Measurements from ENCODE around the gene PLPP4.

The PLPP4 gene

DNA sequence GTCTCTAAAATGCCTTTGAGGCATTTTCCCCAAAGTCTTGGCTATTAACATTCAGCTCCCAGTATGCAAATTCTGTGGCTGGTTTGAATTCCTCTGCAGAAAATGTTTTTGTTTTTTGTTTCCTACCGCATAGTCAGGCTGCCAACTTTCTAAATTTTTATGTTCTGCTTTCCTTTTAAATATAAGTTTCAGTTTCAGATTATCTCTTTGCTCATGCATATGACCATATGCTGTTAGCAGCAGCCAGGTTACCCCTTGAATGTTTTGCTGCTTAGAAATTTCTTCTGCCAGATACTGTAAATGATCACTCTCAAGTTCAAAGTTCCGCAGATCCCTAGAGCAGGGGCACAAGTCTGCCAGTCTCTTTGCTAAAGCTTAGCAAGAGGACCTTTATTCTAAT, 96.9 kb downstream of the PLPP4 start:
- in situ Hi-C loops (cut with HindIII; ENCODE audit: low pct_ligation_motif_present, low sequenced_read_pairs), result no loop called here
- no peak overlapping the region for H3K27ac ChIP-seq
- DNase-seq, result no peak
- no peaks in the 10 kb centered on the region for H3K27me3 ChIP-seq (replicated peaks)
- H3K36me3 ChIP-seq (replicated peaks), result no peaks in the 10 kb centered on the region
- TF ChIP-seq, protein P1, sequence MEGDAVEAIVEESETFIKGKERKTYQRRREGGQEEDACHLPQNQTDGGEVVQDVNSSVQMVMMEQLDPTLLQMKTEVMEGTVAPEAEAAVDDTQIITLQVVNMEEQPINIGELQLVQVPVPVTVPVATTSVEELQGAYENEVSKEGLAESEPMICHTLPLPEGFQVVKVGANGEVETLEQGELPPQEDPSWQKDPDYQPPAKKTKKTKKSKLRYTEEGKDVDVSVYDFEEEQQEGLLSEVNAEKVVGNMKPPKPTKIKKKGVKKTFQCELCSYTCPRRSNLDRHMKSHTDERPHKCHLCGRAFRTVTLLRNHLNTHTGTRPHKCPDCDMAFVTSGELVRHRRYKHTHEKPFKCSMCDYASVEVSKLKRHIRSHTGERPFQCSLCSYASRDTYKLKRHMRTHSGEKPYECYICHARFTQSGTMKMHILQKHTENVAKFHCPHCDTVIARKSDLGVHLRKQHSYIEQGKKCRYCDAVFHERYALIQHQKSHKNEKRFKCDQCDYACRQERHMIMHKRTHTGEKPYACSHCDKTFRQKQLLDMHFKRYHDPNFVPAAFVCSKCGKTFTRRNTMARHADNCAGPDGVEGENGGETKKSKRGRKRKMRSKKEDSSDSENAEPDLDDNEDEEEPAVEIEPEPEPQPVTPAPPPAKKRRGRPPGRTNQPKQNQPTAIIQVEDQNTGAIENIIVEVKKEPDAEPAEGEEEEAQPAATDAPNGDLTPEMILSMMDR (IDR thresholded peaks at IDR 0.05; ENCODE audit: low read depth, low read length, missing control alignments), result no peak
- no peak overlapping the region for H3K4me3 ChIP-seq (ENCODE audit: low read depth, low read length)

DNA sequence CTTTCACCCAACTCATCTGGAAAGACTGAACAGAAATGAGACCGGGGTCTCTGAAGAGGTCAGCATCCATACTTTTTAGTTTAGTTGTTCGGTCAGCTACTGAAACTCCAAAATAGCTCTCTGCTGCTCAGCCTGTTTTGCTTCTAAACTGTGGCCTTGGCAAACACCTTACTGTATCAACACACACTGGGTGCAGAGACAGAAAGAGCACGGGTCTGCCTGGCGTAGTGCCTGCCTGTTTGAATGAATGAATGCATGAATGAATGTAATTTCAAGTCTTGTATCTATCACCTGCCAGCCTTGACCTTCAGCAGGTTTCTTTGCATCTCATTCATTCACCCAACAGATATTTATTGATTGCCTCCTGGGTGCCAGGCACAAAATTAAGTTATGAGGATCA, 98.4 kb downstream of the PLPP4 start:
- Histone ChIP-seq H3K27ac (no peak overlapping the region), H3K27me3 (replicated peaks) (no peaks in the 10 kb centered on the region), H3K36me3 (replicated peaks) (no peaks in the 10 kb centered on the region), H3K4me3 (ENCODE audit: low read depth, low read length) (no peak overlapping the region)
- no peak for DNase-seq
- in situ Hi-C loops (cut with HindIII; ENCODE audit: low pct_ligation_motif_present, low sequenced_read_pairs), result no loop called here
- TF ChIP-seq, protein P1 (IDR thresholded peaks at IDR 0.05; ENCODE audit: low read depth, low read length, missing control alignments), result no peak

DNA sequence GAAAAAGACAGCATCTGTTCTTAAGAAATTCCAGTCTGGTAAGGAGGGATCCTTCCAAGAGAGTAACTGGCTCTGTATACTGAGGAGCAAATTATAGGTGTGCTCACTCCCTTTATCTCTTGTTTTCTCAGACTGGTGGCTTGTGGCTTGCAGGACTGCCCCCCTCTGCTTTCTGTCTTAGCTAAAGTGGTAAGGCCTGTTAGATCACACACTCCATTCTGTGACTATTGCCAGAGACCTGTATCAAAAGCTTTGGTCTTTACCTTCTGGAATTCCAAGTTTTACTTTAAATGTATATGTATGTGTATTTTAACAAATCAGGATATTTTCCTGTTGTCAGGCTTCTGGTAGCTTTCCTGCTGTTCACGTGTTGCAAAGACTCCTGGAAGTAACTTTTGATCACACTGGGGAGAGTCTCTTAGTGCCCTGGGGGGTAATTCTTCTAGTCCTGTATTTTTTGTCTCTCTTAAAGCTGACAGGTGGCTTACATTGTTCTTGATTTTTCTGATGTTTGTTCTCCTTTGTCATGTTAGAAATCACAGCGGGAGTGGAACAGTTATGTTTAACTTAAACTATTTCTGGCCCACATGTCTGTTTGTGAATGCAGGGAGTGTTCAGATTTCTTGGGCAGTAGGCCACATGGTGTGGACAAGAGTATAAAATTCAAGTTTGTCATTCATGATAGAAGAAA, 99.0 kb downstream of the PLPP4 start:
- TF ChIP-seq, protein P1 (IDR thresholded peaks at IDR 0.05; ENCODE audit: low read depth, low read length, missing control alignments), result no peak
- no peak overlapping the region for H3K27ac ChIP-seq
- DNase-seq, result no peak
- H3K36me3 ChIP-seq (replicated peaks), result no peaks in the 10 kb centered on the region
- no peaks in the 10 kb centered on the region for H3K27me3 ChIP-seq (replicated peaks)
- H3K4me3 ChIP-seq (ENCODE audit: low read depth, low read length), result no peak overlapping the region
- in situ Hi-C loops (cut with HindIII; ENCODE audit: low pct_ligation_motif_present, low sequenced_read_pairs), result no loop called here

DNA sequence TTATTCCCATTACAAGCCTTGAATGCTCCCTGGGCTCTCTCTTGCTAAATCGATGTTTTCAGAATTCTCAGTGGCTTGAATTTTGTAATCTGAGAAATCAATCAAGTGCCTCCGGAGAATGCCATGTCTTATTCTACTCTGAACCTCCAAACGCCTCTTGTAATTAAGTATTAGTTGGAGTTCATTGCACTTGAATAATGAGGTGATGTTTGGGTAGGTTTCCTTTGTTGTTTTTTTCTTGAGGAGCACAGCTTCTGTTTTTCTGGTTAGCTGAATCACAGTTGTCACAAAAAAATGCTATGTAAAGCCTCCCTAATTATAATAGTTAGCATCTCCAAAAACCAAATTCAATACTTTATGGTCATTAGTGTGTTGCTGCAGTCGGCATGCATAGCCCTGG, 100.3 kb downstream of the PLPP4 start:
- TF ChIP-seq, protein P1 (IDR thresholded peaks at IDR 0.05; ENCODE audit: low read depth, low read length, missing control alignments), result no peak
- no peak overlapping the region for H3K27ac ChIP-seq
- H3K4me3 ChIP-seq (ENCODE audit: low read depth, low read length), result no peak overlapping the region
- in situ Hi-C loops (cut with HindIII; ENCODE audit: low pct_ligation_motif_present, low sequenced_read_pairs), result no loop called here
- H3K27me3 ChIP-seq (replicated peaks), result no peaks in the 10 kb centered on the region
- no peaks in the 10 kb centered on the region for H3K36me3 ChIP-seq (replicated peaks)
- no peak for DNase-seq

DNA sequence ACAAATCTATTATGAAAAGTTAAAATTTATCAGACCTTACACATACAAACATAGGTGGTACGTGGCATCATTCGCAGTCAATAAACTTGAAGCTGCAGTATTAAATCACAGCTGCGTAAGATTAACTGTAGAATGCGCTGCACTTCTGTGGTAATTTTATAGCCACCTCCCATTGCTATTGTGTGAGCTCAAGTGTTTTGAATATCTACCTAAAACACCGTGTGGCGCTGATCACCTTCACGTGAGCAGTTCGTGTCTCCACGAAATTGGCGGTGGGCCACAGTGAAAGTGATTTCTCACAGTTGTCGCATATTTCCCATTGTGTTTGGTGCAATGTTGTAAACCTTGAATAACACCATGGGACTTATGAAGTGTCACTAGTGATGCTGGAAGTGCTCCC, 102.8 kb downstream of the PLPP4 start:
- TF ChIP-seq, protein P1 (IDR thresholded peaks at IDR 0.05; ENCODE audit: low read depth, low read length, missing control alignments), result no peak
- Histone ChIP-seq H3K27me3 (replicated peaks) (no peaks in the 10 kb centered on the region), H3K27ac (no peak overlapping the region), H3K36me3 (replicated peaks) (no peaks in the 10 kb centered on the region), H3K4me3 (ENCODE audit: low read depth, low read length) (no peak overlapping the region)
- no peak for DNase-seq
- in situ Hi-C loops (cut with HindIII; ENCODE audit: low pct_ligation_motif_present, low sequenced_read_pairs), result no loop called here

DNA sequence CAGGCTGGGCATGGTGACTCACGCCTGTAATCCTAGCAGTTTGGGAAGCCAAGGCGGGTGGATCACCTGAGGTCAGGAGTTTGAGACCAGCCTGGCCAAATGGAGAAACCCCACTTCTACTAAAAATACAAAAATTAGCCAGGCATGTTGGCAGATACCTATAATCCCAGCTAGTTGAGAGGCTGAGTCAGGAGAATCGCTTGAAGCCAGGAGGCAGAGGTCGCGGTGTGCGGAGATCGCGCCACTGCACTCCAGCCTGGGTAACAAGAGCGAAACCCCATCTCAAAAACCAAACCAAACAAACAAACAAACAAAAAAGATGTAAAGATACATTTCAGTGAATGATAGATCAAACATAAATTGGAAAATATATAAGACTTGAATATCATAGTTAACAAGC, 105.9 kb downstream of the PLPP4 start:
- in situ Hi-C loops (cut with HindIII; ENCODE audit: low pct_ligation_motif_present, low sequenced_read_pairs), result no loop called here
- TF ChIP-seq, protein P1 (IDR thresholded peaks at IDR 0.05; ENCODE audit: low read depth, low read length, missing control alignments), result no peak

More for the DNA sequence above, 105.9 kb downstream of the PLPP4 start:
- H3K36me3 ChIP-seq (replicated peaks), result no peaks in the 10 kb centered on the region
- H3K27ac ChIP-seq, result no peak overlapping the region
- no peaks in the 10 kb centered on the region for H3K27me3 ChIP-seq (replicated peaks)
- no peak overlapping the region for H3K4me3 ChIP-seq (ENCODE audit: low read depth, low read length)
- DNase-seq, result no peak
